GM19043 (cell line): Measurements from ENCODE around the gene STARD8.

Experiments
- ATAC-seq: cut with Tn5 transposase; IDR thresholded peaks from one replicate; pipeline ENCODE4 v1.9.1; 2021; ENCODE audit warnings: low read depth; ENCODE audit not compliant: unreplicated experiment

STARD8 gene

DNA sequence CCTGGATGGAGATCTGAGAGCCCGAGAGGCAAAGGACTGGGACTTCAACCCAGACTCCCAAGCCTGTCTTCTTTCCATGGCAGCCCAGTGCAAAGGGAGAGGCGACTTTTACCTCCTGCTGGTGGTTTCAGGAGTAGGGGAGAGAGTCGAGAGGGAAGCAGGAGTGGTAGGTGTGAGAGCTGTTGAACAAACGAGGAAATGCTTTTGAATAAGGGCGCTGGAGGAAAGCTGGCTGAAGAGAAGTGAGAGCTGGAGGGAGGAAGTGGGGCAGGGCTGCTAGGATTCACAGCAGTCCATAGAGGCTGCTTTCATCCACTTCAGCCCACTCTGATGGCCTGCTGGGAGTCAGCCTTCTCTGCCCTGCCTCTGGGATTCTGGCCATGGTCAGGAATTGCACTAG is 99.5 kb downstream of the STARD8 start:
- no peak for ATAC-seq

GRCh38 chrX:68748030-68748429 is 100.6 kb downstream of the STARD8 start:
- no peak for ATAC-seq

- ATAC-seq: no peak
These were observed 102.0 kb downstream of the STARD8 start for GRCh38 chrX:68749426-68749825.

DNA sequence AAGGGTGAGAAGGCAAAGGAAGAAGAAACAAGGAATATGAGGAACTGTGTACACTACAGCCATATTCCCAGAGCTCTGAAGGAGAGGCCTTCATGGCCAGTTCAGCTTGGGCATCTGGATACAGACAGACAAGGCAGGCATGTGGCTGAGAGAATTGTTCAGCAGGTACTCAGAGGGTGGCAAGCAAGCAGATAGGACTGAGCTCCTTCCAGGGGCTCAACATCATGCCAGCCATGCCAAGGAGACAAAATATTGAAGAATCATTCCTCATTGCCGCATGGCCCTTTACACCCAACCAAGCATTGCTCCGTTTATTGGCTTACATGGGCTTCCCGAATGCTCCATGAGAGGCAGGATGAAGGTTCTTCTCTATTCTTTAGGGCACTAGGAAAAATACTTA is 102.8 kb downstream of the STARD8 start:
- ATAC-seq: no peak

GRCh38 chrX:68751372-68751771 is 103.9 kb downstream of the STARD8 start:
- ATAC-seq: no peak

- no peak for ATAC-seq
These were observed 105.8 kb downstream of the STARD8 start for GRCh38 chrX:68753218-68753617.

DNA sequence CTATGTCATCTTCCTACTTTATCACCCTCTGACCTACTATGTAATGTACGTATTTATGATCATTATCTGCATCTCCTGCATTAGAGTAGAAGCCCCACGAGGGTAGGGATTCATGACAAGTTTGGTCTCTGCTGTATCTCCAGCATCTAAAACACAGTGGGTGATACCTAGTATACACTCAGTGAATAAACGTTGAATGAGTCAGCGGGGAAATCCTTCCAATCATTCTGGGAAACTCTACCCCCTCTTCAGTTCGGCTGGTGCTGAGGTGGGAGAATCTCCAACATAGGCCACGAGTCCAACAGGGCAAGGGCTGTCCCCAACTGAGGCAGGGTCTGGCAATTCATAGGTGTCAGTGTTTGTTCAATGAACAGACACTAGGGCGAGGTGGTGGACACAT is 106.9 kb downstream of the STARD8 start:
- no peak for ATAC-seq

DNA sequence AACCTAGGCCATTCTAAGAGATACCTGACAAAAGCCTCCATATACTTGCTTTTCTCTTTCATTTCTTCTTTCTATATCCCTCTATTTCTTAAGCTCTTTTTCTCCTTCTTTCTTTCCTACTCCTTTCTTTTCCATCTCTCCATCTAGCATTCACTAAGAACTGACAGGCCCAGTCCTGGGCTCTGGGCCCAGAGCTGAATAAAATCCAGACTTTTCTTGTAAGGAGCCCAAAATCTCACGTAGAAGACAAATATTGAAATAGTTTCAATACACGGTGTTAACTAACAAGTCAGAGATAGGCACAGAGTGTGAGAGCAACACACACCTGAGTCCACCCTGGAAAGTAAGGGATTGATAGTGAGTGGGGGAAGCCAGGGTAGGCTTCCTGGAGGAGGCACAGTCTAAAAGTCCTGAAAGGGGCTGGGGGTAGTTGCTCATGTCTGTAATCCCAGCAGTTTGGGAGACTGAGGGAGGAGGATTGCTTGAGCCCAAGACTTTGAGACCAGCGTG is 108.2 kb downstream of the STARD8 start:
- ATAC-seq: no peak

GRCh38 chrX:68757331-68757730 is 109.9 kb downstream of the STARD8 start:
- no peak for ATAC-seq

DNA sequence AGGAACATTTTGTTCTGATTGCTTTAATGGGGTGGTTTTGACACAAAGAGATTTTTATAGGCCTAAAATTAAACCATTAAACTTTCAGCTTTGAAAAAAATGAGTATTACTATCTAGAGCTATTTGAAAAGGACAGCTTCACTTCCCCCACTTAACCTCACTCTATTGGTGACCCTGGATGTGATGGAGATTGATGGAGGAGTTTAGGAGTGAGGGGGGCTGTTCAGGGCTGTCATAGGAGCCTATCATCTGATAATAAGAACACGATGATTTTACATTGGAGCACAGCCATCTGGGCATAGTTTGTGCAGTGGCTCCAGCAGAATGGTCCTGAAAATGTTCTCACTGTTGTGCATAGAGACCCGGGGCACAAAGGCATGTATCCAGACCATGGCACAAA is 110.3 kb downstream of the STARD8 start:
- ATAC-seq: no peak

DNA sequence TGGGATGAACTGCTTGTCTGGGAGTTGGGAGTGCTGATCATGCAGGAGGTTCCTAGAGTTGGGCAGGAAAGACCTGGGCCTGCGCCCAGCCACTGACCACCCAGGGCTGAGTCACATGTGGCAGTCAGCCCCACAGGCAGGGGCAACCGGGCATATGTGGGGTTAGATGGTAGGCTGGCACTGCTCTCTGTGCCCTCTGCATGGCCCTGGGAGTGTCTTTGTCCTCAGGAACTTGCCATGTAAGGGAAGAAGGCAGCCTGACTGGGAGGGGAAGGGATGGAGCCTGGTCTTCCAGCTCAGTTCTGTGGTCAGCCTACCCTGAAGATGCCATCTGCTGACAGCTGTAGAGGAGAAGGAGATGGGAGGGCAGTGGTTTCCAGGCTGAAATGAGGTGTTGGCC is 111.2 kb downstream of the STARD8 start:
- no peak for ATAC-seq

DNA sequence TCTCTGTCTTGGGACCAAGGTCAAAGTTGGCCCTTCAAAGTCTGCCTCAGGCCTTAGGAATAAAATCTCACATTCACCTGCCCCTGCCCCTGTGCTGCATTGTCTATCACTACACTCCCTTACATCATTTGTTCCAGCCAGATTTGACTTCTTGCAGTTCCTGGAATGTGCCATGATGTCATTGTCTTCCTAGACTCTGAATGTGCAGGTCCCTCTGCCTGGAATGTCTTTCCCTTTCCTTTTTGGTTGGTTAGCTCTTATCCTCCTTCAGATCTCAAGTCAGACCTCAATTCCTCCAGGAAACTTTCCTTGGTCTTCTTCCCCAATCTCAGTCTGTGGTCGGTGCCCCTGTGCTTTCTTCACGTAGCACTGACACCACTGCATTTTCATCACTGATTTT is 113.6 kb downstream of the STARD8 start:
- no peak for ATAC-seq

DNA sequence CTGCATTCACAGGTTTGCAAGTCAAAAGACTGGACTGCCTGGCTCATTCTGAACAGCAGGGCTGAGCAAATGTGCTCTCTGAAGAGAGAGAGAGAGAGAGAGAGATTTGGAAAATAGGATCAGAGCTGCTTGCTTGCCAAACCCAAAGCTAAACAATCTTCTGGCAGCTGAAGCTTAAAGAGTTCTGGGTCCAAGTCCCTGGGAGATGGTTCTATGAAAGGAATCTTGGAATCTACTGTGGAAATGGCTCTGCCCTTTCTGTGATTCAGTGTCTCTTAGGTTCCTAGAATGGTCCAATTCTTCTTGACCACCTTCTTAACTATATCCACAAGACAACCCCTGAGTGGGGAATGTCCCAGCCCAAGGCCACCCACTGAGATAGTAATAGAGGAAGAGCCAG is 115.3 kb downstream of the STARD8 start:
- ATAC-seq: no peak

- no peak for ATAC-seq
These were observed 116.0 kb downstream of the STARD8 start for GRCh38 chrX:68763481-68763880.
